PC-3 (cell line): Measurements from ENCODE around the gene APCDD1.

Source experiments
- CTCF ChIP-seq: fragments of 300-600 bp; sonication (generic); conservative IDR thresholded peaks from 2 replicates; pipeline ENCODE4 v1.5.1; 2017; ENCODE audit warnings: antibody characterized with exemption, low read depth, mild to moderate bottlenecking, low read length
- EZH2phosphoT487 ChIP-seq: fragments of 300-600 bp; sonication (generic); IDR thresholded peaks from 2 replicates; pipeline ENCODE4 v1.6.1; 2018; ENCODE audit warnings: mild to moderate bottlenecking, antibody characterized with exemption, low read length, borderline replicate concordance

GRCh38 chr18:10523544-10523943, 69.1 kb downstream of the APCDD1 start:
- TF ChIP-seq CTCF (no peak), EZH2phosphoT487 (no peak)
